HepG2 (cell line): Measurements from ENCODE around the gene HS3ST2. TPM values are rescaled to one million over a fixed set of nuclear protein-coding genes. Genes with fewer than 3 reads are reported as not detected.
A peak's percentile ranks its signal among the peaks of the same experiment; 100 is the strongest.

ENCODE experiments used
- ATAC-seq: fragments of 200-7000 bp; cut with Tn5 transposase; 3 replicates; pipeline ENCODE4 v1.9.1; 2020; ENCODE audit warnings: mild to moderate bottlenecking, moderate library complexity
- BruUV-seq: library from RNA; stranded (reverse); fragments of 400-500 nt; replicated peaks from 2 replicates; lab custom pipeline; 2021; lab: Mats Ljungman, UMichigan
- CTCF ChIA-PET: fragments of 300-600 bp; formaldehyde crosslinking; extraction: SDS; loops from one replicate; lab custom pipeline; 2021; ENCODE audit warnings: low total read pairs, inconsistent platforms, low intra/inter-chr PET ratio; lab: Yijun Ruan, JAX
- POLR2A ChIA-PET: fragments of 350-600 bp; sonication (Branson Sonifier 250); formaldehyde crosslinking; loops from one replicate; lab custom pipeline; 2020; ENCODE audit warnings: antibody characterized with exemption, inconsistent platforms; lab: Yijun Ruan, JAX
- DNase-seq: peaks from one replicate; pipeline ENCODE4 v3.0.0-alpha.2; 2015; ENCODE audit warnings: low spot score
- FAIRE-seq: peaks from 3 replicates; lab custom pipeline; 2011; peaks lifted over from hg19 to GRCh38; lab: Jason Lieb, UNC
- H2AFZ ChIP-seq: one replicate; pipeline ENCODE4 v1.6.1; 2011; ENCODE audit warnings: low read length, inconsistent platforms
- H3K27ac ChIP-seq: fragments of 300-600 bp; 3 replicates; pipeline ENCODE4 v1.8.0; 2011; ENCODE audit warnings: mixed run types, mild to moderate bottlenecking, mixed read lengths, low read length, inconsistent platforms; ENCODE audit not compliant: insufficient read depth; ENCODE audit errors: extremely low read length
- H3K27me3 ChIP-seq, 2 experiments: fragments of 200-600 bp in 1 of 2; 2 replicates in 1 of 2; 3 replicates in 1 of 2; pipeline versions ENCODE4 v1.6.0 to v1.8.0; 2011; ENCODE audit warnings: low read length in 2 of 2, mild to moderate bottlenecking in 2 of 2, moderate library complexity in 2 of 2, inconsistent platforms in 1 of 2; ENCODE audit not compliant: insufficient read depth in 2 of 2, control insufficient read depth in 1 of 2
- H3K36me3 ChIP-seq, 2 experiments: fragments of 200-600 bp in 1 of 2; replicated peaks in 1 of 2; 2 replicates in 1 of 2; 3 replicates in 1 of 2; pipeline versions ENCODE4 v1.5.1 to v1.8.0; 2011; ENCODE audit warnings: low read length in 2 of 2, inconsistent platforms in 1 of 2; ENCODE audit not compliant: insufficient read depth in 2 of 2, control insufficient read depth in 1 of 2
- H3K4me1 ChIP-seq: 2 replicates; pipeline ENCODE4 v1.5.1; 2012; ENCODE audit warnings: low read length, inconsistent platforms; ENCODE audit not compliant: insufficient read depth
- H3K4me2 ChIP-seq: 2 replicates; pipeline ENCODE4 v1.6.0; 2011; ENCODE audit warnings: low read depth, low read length, inconsistent platforms
- H3K4me3 ChIP-seq, 3 experiments: fragments of 200-600 bp in 1 of 3; sonication (generic), shearing (Covaris generic) in 1 of 3; replicated peaks in 1 of 3; 2 replicates each; pipeline ENCODE4 v1.5.1; 2011 to 2016; ENCODE audit warnings: low read length in 3 of 3, inconsistent platforms in 2 of 3, low read depth in 2 of 3, mild to moderate bottlenecking in 2 of 3, control low read depth in 1 of 3, mixed read lengths in 1 of 3; ENCODE audit not compliant: insufficient read depth in 1 of 3
- H3K79me2 ChIP-seq: one replicate; pipeline ENCODE4 v1.6.1; 2011; ENCODE audit warnings: low read length, inconsistent platforms; ENCODE audit not compliant: insufficient read depth
- H3K9ac ChIP-seq: 2 replicates; pipeline ENCODE4 v1.6.0; 2011; ENCODE audit warnings: mild to moderate bottlenecking, low read depth, low read length, inconsistent platforms; ENCODE audit not compliant: insufficient read depth
- H3K9me3 ChIP-seq: 2 replicates; pipeline ENCODE4 v1.5.1; 2012; ENCODE audit warnings: mild to moderate bottlenecking, low read length
- H4K20me1 ChIP-seq: 2 replicates; pipeline ENCODE4 v1.6.0; 2011; ENCODE audit warnings: inconsistent platforms, mild to moderate bottlenecking, low read length, moderate library complexity; ENCODE audit not compliant: insufficient read depth
- MIER3 ChIP-seq: IDR thresholded peaks from 2 replicates; pipeline ENCODE4 v1.6.1; 2016; ENCODE audit warnings: missing compliant biosample characterization, borderline replicate concordance
- MYNN ChIP-seq: sonication (generic); formaldehyde crosslinking; IDR thresholded peaks from 2 replicates; pipeline ENCODE4 v1.4.0; 2020; ENCODE audit warnings: mild to moderate bottlenecking, low read depth, missing genetic modification reagents
- RAD51 ChIP-seq: fragments of 450-650 bp; IDR thresholded peaks from 2 replicates; pipeline ENCODE4 v1.6.1; 2016; ENCODE audit warnings: borderline replicate concordance
- ZNF180 ChIP-seq: sonication (generic); formaldehyde crosslinking; IDR thresholded peaks from 2 replicates; pipeline ENCODE4 v1.4.0; 2020; ENCODE audit warnings: low read depth, missing genetic modification reagents, borderline replicate concordance
- ZNF597 ChIP-seq: sonication (generic); formaldehyde crosslinking; IDR thresholded peaks from 2 replicates; pipeline ENCODE4 v1.5.0; 2020; ENCODE audit warnings: missing genetic modification reagents
- WGBS: methylation state at CpG from one replicate; pipeline ENCODE4 v1.1.6; 2017; ENCODE audit warnings: low lambda C conversion rate; 5-methylcytosine and 5-hydroxymethylcytosine counted together
- in situ Hi-C: cut with HindIII; loops from 2 replicates; pipeline ENCODE4 v1.10.0; 2017; ENCODE audit warnings: low pct_unique_long_range_greater_than_20kb; ENCODE audit not compliant: extremely low pct_ligation_motif_present
- intact Hi-C: fragments of 100-400 bp; cut with micrococcal nuclease; formaldehyde crosslinking; loops from one replicate; pipeline ENCODE4 v1.10.0; 2022; ENCODE audit not compliant: unreplicated experiment
- polyA plus RNA-seq, 8 experiments: library from polyadenylated mRNA; depleted of rRNA in 3 of 8; stranded (reverse) in 7 of 8; unstranded in 1 of 8; fragments of >200 nt; fragmentation: Illumina TruSeq in 4 of 8; extraction: Trizol in 4 of 8; gene quantifications; 2 replicates each; pipeline versions ENCODE4 v1.2.1 to v1.2.3, GENCODE V29; 2011 to 2016; ENCODE audit warnings: low read depth in 4 of 8, missing spikeins in 1 of 8, mixed read lengths in 1 of 8; ENCODE audit not compliant: insufficient read depth in 1 of 8
- total RNA-seq, 5 experiments: library from RNA; depleted of rRNA; stranded (reverse); fragments of >200 nt; fragmentation: Illumina TruSeq; extraction: Trizol; gene quantifications; 2 replicates each; pipeline ENCODE4 v1.2.3, GENCODE V29; 2016; ENCODE audit warnings: low read depth in 1 of 5
- TF ChIP-seq, protein P1 (sequence below): sonication (generic); formaldehyde crosslinking; IDR thresholded peaks from 2 replicates; pipeline ENCODE4 v1.9.0; 2021; ENCODE audit warnings: mild to moderate bottlenecking, missing genetic modification reagents
- TF ChIP-seq, protein P2 (sequence below), 2 experiments: sonication (generic) in 1 of 2; formaldehyde crosslinking in 1 of 2; IDR thresholded peaks; 2 replicates each; pipeline versions ENCODE4 v1.5.1 to v1.6.1; 2011 to 2020; ENCODE audit warnings: borderline replicate concordance in 1 of 2, low read depth in 1 of 2, low read length in 1 of 2, mild to moderate bottlenecking in 1 of 2, missing genetic modification reagents in 1 of 2, moderate library complexity in 1 of 2

Gene HS3ST2
- total and polyA plus RNA-seq, 2 of the 13 experiments (the other 11 are each of a cell fraction or from before 2014, with no cell fraction given), result not detected

DNA sequence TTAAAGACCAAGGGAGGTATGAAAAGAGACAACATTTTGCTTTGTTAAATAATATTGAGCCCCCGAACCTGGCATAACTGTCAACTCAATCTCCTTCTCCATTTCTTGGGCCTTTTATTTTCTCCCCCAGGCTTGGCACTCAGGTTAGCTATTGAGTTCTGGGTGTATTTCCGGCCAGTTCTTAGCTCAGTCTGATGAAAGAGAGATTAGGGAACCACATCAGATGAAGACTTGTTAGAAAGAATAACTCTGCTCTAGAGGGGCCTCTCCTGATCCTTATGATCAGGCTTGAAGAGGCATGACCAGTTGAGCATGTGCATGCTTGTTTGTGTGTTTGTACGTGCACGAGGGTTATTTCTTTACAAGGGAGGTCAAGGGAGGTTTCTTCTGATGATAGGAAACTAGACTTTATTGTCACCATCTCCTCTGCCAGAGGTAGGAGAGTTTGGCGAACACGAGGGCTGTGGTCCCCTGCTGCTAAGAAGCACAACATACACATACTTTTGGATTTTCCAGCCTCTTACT, 29.2 kb upstream of the HS3ST2 start:
- no peak overlapping the region for H3K4me3 ChIP-seq
- POLR2A ChIA-PET, result no interaction called here
- no peak for ATAC-seq
- H3K27ac ChIP-seq, result no peak overlapping the region
- intact Hi-C loops, result loop anchor here (10.0 kb wide), 1 partner anchor 60 kb away; no protein-coding TSS in a partner anchor
- TF ChIP-seq ZNF180 (no peak), MYNN (CRISPR knock-in tag) (no peak), ZNF597 (no peak), MIER3 (CRISPR knock-in tag) (no peak)
- TF ChIP-seq, all 625 proteins: peak for 0
- CTCF ChIA-PET, result no interaction called here
- FAIRE-seq (no peak), DNase-seq (no peak)
- no TSS peak for BruUV-seq
- no peak overlapping the region for H3K9ac ChIP-seq
- WGBS, result 6% methylated on average over 6 of the region's 6 CpGs
- H3K36me3 ChIP-seq, result no peaks in the 10 kb centered on the region
- H3K9me3 ChIP-seq, result no peaks in the 10 kb centered on the region
- H2AFZ ChIP-seq, result no peak overlapping the region
- H3K4me1 ChIP-seq, result no peaks in the 10 kb centered on the region
- peaks cover 3 to 40% of the 10 kb centered on the region in 2 experiments; a peak in 4 of 5 replicates for H3K27me3 ChIP-seq
- H3K4me2 ChIP-seq, result no peak overlapping the region
- H4K20me1 ChIP-seq, result no peaks in the 10 kb centered on the region
- in situ Hi-C loops, result no loop called here
- H3K79me2 ChIP-seq, result no peaks in the 10 kb centered on the region

DNA sequence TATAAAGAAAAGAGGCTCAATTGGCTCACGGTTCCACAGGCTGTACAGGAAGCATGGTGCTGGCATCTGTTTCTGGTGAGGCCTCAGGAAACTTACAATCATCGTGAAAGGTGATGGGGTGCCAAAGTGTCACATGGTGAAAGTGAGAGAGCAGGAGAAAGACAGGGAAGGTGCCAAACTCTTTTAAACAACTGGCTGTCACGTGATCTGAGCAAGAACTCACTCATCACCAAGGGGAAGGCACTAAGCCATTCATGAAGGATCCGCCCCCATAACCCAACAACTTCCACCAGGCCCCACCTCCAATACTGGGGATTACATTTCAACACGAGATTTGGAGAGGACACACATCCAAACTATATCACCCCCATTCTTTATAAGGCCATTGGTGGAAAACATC, 28.4 kb upstream of the HS3ST2 start:
- no peak overlapping the region for H3K27ac ChIP-seq
- CTCF ChIA-PET, result no interaction called here
- POLR2A ChIA-PET, result no interaction called here
- DNase-seq (no peak), ATAC-seq (no peak), FAIRE-seq (no peak)
- WGBS, result 9% methylated on average over 5 of the region's 5 CpGs
- H3K27me3 ChIP-seq, result peaks cover 3 to 40% of the 10 kb centered on the region in 2 experiments; a peak in 4 of 5 replicates
- no peak overlapping the region for H3K4me2 ChIP-seq
- no peaks in the 10 kb centered on the region for H3K79me2 ChIP-seq
- BruUV-seq, result no TSS peak
- no peaks in the 10 kb centered on the region for H3K4me1 ChIP-seq
- no peaks in the 10 kb centered on the region for H3K9me3 ChIP-seq
- TF ChIP-seq, protein P1, sequence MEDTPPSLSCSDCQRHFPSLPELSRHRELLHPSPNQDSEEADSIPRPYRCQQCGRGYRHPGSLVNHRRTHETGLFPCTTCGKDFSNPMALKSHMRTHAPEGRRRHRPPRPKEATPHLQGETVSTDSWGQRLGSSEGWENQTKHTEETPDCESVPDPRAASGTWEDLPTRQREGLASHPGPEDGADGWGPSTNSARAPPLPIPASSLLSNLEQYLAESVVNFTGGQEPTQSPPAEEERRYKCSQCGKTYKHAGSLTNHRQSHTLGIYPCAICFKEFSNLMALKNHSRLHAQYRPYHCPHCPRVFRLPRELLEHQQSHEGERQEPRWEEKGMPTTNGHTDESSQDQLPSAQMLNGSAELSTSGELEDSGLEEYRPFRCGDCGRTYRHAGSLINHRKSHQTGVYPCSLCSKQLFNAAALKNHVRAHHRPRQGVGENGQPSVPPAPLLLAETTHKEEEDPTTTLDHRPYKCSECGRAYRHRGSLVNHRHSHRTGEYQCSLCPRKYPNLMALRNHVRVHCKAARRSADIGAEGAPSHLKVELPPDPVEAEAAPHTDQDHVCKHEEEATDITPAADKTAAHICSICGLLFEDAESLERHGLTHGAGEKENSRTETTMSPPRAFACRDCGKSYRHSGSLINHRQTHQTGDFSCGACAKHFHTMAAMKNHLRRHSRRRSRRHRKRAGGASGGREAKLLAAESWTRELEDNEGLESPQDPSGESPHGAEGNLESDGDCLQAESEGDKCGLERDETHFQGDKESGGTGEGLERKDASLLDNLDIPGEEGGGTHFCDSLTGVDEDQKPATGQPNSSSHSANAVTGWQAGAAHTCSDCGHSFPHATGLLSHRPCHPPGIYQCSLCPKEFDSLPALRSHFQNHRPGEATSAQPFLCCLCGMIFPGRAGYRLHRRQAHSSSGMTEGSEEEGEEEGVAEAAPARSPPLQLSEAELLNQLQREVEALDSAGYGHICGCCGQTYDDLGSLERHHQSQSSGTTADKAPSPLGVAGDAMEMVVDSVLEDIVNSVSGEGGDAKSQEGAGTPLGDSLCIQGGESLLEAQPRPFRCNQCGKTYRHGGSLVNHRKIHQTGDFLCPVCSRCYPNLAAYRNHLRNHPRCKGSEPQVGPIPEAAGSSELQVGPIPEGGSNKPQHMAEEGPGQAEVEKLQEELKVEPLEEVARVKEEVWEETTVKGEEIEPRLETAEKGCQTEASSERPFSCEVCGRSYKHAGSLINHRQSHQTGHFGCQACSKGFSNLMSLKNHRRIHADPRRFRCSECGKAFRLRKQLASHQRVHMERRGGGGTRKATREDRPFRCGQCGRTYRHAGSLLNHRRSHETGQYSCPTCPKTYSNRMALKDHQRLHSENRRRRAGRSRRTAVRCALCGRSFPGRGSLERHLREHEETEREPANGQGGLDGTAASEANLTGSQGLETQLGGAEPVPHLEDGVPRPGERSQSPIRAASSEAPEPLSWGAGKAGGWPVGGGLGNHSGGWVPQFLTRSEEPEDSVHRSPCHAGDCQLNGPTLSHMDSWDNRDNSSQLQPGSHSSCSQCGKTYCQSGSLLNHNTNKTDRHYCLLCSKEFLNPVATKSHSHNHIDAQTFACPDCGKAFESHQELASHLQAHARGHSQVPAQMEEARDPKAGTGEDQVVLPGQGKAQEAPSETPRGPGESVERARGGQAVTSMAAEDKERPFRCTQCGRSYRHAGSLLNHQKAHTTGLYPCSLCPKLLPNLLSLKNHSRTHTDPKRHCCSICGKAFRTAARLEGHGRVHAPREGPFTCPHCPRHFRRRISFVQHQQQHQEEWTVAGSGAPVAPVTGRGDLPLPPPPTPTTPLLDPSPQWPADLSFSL (CRISPR knock-in tag), result no peak
- TF ChIP-seq, protein P2, sequence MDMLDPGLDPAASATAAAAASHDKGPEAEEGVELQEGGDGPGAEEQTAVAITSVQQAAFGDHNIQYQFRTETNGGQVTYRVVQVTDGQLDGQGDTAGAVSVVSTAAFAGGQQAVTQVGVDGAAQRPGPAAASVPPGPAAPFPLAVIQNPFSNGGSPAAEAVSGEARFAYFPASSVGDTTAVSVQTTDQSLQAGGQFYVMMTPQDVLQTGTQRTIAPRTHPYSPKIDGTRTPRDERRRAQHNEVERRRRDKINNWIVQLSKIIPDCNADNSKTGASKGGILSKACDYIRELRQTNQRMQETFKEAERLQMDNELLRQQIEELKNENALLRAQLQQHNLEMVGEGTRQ (IDR thresholded peaks at IDR 0.05; ENCODE audit: low read depth, low read length), result peak; percentile 76
- TF ChIP-seq, protein P2 (CRISPR knock-in tag; IDR thresholded peaks at IDR 0.05; ENCODE audit: borderline replicate concordance), result no peak
- TF ChIP-seq RAD51, result peak; percentile 87
- no peak overlapping the region for H3K4me3 ChIP-seq
- intact Hi-C loops, result loop anchor here (10.0 kb wide), 1 partner anchor 61 kb away; no protein-coding TSS in a partner anchor
- in situ Hi-C loops, result no loop called here
- no peak overlapping the region for H2AFZ ChIP-seq
- no peak overlapping the region for H3K9ac ChIP-seq
- no peaks in the 10 kb centered on the region for H3K36me3 ChIP-seq
- H4K20me1 ChIP-seq, result no peaks in the 10 kb centered on the region
